Measurements from ENCODE around the gene POLN.

POLN gene

GRCh38 chr4:2024683-2025082 is 217.2 kb downstream of the POLN start:
- no peak for DNase-seq

All from CD4-positive, alpha-beta T cell treated with Interleukin-15 for 1 hour (primary cell).